NCI-H345 (cell line): ENCODE results near the gene PDE11A.
"Not testable (repeated sequence)": the region's sequence is repeated elsewhere in the genome, so short reads cannot be mapped to it uniquely, and the experiment has no call there.

Experiments used
- DNase-seq: peaks from one replicate; lab custom pipeline; 2025; lab: John Stamatoyannopoulos, UW

Gene PDE11A

DNA sequence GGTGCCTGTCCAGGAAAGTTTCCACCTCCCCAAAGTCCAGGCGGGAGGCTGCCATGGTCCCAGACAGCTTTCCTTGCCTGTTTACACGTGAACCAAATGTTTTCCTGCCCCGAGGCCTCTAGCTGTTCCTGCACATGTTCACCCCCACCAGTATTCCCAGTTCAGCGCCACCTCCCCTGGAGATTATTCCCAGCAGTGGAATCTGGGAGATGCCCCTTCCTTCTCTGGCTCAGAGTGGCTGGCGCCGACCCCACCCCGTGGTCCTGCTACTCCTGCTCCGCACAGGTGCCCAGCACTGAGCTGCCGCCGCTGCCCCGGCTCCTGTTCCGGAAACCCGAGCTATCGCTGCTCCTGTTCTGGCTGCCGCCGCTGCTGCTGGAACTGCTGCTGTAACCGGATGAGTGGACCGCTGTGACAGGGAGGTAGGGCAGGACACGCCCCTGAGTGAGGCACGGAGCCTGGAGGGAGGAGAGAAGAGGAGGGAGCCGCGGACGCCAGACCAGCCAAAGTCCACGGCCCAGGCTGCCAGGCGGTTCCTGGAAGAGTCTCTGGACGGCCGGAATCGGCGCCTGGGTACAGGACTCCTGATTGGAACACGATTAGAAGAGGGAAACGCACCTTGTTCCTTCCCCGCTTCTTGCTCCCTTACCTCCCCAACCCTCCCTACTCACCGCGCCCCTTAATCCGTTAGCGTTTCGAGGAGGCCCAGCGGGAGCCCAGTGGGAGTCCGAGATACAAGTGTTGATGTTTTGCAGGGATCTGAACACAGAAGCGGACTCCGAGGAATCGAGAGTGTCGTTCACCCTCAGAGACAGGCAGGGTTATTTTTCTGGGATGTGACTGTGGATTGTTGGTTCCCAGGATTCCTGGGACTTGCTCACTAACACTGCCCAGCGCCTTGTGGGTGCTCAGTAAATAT lies at the start of gene PDE11A:
TSS of gene PDE11A (minus strand) at position 395 of the 919 bp plus-strand sequence. CDS start at position 55, 340 bp downstream.
- peak; percentile 87 for DNase-seq

DNA sequence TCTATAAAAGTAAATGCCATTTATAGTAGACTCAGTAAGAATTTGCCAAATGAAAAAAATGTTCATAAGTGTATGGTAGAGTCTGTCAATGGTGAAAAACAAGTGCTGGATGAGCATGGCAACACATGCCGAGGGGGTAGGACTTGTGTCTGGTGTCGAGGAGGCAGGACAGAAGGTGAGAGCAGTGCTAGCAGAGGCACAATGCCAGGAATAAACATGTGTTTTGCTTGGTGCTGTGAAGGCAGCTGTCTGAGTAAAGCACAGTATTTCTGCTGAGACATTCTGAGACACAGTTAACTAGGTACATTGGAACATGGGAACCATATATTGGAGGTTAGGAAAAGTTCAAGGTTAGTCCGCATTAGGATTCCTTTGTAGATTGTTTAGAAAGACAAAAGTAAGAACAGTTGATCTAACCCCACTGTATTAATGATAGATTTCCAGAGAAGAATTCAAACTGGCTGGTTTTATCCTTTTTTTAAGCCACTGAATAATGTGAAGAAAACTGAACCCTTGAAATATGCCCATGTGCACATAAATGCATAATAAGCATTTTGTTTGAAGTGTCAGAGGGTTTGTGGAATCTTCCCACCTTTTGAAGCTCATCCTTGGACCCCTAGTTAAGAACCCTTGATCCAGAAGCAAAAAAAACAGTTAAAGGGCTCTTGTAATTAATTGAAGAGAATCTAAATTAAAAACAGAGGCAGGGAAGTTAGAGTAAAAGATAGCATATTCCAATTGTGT lies 46.8 kb upstream of the PDE11A start:
- no peak for DNase-seq

DNA sequence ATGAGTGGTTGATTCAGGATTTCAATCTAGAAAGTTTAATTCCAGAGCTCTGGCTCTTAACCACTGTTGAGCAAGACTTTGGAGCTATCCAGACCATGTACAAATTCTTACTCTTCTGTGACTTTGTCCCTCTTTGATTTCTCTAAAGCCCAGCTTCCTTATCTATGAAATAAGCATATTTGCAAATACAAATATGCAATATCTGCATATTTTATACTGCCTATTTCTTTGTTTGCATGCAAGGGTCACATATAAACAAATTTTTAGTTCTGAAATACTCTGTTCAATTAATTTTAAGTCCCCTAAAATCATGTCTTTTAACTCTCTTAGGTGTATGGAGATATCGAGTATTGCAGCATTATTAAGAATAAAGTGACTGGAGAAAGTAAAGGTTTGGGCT lies 45.1 kb upstream of the PDE11A start:
- DNase-seq = no peak

DNA sequence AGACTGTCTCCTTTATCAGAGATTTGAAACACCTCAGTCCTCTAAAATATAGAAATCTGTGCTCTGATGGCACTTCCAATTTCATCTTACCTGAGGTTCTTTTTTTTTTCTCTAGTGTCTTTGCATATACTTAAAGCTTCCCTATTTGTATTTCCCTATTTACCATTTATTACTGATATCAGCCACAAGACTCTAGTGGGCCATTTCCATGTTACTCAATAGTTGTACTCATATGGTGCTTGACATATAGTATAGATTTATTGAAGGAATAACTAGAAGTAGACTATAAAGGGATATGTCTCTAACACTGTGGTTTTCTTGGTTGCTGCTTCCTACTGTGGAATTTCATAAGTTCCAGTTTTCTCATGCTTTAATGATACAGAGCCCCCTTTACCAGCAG lies 42.7 kb upstream of the PDE11A start:
- no peak for DNase-seq

DNA sequence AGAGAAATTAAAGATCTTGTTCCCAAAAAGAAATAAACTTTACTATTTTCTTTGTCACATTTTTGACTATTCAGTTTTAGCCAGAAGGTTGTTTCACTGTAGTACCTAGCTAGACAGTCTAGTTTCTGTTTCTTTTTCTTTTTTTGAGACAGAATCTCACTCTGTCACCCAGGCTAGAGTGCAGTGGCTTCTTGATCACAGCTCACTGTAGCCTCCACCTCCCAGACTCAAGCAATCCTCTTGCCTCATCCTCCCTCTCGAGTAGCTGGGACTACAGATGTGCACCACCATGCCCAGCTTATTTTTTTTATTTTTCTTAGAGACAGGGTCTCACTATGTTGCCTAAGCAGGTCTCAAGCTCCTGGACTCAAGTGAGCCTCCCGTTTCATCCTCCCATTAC lies 41.9 kb upstream of the PDE11A start:
- DNase-seq = no peak

DNA sequence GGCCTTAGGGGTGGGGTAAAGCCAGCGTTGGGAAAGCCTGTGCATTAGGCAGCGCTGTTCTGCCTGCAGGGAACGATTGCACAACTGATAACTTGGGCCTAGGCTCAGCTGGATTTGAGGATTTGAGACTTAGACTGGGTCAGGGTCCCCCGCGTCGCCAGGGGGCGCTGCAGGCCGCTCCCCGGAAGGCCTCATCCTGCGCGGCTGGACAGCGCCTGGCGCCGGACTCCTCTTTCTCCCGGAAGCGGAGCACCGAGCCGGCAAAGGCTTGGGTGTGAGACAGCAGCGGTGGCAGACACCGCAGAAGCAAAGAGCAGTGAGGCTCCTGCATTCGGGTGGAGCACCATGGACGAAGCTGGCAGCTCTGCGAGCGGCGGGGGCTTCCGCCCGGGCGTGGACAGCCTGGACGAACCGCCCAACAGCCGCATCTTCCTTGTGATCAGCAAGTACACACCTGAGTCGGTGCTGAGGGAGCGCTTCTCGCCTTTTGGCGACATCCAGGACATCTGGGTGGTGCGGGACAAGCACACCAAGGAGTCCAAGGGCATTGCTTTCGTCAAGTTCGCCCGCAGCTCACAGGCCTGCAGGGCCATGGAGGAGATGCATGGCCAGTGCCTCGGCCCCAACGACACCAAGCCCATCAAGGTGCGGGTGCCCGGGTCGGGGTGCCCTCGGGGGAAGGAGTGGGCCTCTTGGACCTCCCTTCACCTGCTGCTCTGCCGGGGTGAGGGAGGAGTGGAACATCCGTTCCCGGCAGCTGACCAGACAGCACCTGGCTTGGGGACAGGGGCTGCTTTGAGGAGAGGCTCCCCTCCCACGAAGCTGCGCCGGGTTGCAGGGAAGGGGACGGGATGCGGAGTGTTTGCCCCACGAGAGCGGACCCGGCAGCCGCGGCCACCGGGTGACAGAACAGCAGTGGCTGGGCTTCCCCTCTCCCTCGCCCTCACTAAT lies 39.9 kb upstream of the PDE11A start, which contains the start of gene RBM45:
TSS of gene RBM45 (plus strand) at position 236 of the 951 bp plus-strand sequence. CDS start at position 346, 110 bp downstream.
- peak; percentile 93 for DNase-seq

DNA sequence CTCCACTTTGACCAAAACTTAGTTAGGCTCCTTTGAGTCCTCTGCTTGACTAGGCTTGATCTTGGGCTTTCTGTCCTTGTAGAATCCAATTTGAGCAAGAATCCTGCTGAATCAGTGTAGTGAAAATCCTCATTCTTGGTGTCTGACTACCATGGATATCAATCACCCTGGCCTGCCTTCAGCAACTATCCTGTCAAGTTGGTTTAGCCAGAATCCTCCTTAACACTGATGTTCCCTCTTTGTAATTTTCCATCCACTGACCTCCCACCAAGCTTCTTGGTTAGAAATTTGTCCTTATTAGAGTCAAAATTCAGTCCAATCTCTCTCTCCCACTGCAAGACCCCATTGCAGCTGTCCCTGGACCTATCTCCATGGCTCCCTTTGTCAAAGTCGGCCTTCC lies 39.2 kb upstream of the PDE11A start:
- no peak for DNase-seq

DNA sequence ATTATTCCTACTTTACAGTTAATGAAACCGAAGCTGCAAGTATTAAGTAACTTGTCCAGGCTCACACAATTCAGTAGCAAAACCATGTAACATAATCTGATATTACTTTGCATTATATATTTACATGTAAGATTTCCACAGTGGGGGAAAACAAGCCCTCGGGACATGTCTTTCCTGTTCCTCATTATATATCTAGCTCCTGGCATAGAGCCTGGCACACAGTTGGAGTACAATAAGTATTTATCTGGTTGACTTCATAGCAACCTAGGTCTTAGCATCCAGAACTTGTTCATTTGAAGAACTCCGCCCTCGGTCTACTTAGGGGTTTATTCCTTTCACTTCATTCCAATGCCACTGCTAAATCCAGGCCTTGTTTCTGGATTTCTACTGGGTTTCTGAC lies 38.1 kb upstream of the PDE11A start:
- no peak for DNase-seq

DNA sequence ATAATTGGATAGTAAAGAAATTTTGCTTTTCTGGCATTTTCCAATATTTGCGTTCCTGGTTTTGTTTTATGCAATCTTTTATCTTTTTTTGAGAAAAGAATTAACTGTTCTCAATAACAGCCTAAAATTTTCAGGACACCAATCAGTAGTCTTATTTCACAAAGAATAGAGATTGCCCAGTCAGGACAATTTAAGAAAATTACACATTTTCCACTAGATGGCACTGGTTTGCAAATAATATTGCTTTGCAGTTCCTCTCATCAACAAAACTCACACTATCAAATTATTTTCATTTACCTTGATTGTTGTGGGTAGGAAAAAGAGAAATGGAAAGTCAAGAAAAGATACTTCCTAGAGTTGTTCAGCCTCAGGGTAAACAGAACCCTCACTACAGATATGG lies 37.2 kb upstream of the PDE11A start:
- DNase-seq = peak; percentile 71

DNA sequence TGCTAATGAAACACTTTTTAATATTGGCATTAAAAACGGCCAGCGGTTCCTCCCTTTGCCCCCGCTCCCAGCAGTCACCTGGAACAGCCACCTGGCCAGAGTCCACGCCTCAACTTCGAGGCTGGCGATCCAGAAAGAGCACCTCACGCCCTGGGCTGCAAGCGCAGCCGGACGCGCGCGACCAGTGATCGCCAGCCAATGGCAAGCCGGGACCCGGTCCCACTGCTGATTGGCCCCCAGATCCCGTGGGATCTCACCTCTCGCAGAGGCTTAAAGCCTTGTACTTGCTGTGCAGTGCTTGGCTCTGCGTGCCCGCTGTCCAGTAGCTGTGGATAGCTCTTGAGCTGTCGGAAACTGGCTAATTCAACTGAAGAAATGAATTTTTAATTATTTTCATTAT lies 35.6 kb upstream of the PDE11A start:
- DNase-seq = no peak

DNA sequence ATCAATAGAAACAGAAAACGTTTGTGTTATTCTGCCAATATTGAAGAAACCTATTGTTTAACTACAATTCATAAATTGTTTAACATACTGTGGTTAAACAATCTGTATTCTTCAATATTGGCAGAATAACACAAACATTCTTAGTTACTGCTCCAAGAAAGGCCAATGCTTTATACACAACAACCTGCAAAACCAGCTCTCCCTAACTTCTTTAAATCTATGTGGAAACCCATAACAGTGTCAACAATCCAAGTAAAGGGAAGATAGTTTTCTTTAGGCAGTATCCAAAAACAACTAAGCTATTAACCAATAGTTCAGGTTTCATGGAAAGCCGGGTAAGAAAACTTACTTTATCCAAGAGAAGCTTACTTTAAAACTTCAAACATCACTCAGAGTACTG lies 33.5 kb upstream of the PDE11A start:
- DNase-seq = no peak

DNA sequence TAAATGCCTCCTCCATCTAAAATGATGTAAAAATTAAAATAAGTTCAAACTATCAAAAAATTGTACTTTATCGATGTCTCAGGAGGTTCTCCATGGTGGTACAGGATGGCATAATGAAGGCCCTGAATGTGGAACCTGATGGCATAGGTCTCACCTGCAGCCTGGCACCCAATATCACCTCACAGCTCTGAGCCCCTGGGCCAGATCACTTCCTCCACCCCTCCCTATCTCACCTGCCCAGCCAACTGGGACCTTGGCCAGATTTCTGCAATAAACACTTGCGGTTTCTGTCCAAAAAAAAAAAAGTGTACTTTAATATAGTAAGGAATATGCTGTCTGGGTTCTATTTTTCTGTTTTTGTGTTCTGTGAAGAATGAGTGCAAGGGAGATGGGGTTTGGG lies 33.0 kb upstream of the PDE11A start:
- DNase-seq = no peak

DNA sequence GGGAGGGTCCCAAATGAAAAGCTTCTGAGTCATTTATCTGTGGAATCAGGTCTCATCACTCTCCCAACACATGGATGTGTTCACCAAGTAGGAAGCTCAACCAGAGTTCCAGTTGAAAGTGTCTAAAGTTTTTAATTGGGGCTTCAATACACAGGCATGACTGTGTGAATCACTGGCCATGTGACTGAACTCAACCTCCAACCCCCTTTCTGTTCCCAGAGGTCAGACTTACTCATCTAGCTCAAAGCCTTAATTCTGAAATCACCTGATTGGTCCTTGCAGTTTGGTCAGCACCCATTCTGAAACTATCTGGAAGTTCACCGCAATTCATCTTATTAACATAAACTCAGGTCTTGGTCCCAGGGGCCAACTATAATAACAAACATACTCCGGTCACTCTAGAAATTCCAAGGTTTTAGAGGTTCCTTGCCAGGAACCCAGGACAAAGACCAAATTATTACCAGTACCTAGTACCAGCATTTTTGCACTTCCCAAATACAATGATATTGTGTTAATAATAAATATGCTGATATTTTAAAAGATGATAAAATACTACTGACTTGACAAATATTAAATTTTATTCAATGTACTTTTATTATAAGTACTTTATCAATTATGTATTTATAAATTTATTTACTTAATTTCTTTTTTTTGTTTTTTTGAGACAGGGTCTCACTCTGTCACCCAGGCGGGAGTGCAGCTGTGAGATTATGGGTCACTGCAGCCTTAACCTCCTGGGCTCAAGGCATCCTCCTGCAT lies 28.9 kb upstream of the PDE11A start:
- DNase-seq = no peak

DNA sequence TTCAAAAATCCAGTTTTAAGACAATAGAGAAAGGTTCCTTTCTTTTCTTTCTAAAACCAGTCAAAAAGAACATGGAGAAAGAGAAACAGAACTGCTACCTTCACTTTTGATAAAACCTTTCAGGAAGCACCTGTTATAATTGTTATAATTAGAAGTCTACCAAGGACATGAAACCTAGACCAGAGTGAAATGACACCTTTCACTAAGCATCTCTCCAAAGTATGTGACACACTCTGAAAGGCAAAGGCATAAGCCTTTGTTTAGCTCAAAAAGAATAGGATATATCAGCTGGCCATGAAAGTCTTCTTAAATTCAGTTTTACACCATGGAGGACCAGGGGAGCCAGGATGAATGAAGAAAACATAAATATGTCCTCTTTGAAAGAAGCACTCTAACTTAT lies 20.9 kb upstream of the PDE11A start:
- no peak for DNase-seq

DNA sequence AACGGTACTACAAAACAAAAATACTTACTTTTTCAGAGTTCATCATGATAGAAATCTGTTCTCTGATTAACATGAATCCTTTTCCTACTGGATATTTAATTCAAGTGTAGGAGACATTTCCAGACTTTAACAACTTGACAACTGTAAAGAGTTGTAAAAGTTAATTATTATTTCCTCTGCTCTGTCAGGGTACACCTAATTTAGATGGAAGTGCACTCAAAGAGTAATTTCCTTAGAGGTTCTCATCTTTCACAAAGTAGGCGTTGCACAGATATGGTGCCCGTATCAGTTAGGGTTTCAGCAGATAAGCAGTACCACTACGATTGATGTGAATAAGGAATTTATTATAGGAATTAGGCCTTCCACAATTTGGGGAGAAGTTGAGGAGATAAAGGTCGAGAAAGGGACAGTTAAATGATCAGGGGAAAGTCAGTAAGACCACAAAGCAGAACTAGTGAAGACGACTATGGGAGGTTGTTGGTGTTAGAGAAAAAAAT lies 16.2 kb upstream of the PDE11A start:
- DNase-seq = no peak

DNA sequence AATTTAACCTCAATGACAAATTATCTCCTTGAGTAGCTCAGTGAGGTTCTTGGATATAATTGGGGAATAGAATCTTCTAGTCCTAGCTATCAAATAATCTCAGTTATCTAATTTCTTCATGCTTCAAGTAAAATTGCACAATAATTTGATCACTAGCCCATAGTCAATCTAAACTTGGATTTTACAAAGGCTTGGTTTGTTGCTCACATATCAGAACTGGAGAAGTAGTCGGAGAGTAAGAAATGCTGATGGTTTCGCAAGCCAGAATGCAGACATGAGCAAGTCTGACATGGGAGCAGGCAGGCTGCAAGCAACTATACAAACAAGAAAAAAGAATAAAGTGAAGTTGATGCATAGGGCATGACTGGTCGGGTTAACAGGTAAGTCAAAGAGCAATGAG lies 11.7 kb upstream of the PDE11A start:
- no peak for DNase-seq

DNA sequence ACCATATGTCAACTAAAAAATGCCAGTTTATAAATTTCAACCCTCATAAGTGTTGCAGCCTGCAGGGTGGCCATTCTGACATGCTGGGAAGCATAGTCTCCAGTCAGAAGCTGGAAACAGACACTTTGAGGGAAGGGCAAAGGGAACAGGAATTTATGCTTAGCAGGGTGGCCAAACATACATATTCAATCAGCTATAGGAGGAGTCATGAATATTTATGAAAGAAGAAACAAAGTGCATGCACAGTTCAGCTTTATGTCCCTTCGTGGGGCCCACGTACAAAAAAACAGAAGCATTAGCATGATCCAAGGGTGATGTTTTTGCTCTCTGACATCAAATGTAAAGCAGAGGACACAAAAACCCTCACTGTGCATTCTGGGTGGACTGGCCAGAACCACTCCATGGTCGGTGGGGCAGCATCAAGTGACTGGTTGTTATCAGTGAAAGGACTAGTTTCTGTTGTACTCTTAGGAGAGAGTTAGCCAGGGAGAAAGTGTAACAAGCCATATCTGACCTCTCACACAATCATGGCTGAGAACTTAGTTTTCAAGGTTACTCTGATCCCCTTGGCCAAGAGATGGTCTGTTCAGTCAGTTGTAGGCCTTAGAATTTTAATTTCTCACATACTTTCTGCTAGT lies 9.9 kb upstream of the PDE11A start:
- no peak for DNase-seq

DNA sequence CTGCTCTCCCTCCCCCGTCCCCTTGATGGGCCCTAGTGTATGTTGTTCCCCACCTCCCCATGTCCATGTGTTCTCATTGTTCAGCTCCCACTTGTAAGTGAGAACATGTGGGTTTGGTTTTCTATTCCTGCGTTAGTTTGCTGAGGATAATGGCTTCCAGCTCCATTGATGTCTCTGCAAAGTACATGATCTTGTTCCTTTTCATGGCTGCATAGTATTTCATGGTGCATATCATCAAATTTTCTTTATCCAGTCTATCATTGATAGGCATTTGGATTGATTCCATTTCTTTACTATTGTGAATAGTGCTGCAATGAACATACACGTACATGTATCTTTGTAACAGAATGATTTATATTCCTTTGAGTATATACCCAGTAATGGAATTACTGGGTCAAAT lies 6.7 kb upstream of the PDE11A start:
- DNase-seq = not testable (repeated sequence)

DNA sequence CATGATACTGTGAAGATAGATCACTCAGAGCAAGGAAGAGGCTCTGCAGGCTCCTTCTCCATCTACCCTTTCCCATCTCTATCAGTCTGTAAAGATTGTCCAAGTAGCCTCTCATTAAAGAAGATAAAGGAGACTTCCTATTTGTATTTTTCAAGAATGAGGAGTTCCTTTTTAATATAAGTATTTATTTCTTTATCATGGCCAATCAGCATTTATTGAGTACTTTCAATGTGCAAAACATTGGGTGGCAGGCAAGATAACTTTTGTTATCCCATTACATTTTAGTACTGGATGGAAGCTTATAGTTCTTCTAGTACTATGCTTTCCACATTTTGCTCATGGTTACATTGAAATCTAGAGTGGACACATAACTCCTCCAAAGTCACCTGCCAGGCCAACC lies 3.6 kb upstream of the PDE11A start:
- DNase-seq = no peak

DNA sequence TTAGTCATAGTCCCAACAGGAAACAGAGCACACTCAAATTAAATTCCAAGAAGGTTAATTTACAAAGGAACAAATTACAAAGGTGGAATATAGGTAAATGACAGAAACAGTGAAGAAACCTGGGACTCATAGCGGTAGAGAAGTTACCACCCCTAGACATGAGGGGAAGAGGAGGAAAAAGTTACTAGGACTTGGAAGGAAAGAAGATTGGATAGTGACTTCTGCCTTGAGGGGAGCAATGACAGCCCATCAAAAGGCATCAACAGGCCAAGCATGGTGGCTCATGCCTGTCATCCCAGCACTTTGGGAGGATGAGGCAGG lies 2.4 kb upstream of the PDE11A start:
- DNase-seq = no peak
